ENCODE data around the gene CLK3.

- TF ChIP-seq CTCF (IDR thresholded peaks at IDR 0.05; ENCODE audit: low read depth, low read length): no peak
- no peak for TF ChIP-seq EZH2phosphoT487 (IDR thresholded peaks at IDR 0.05; ENCODE audit: low read depth)
Measured at GRCh38 chr15:74608786-74609185, 6.8 kb upstream of the CLK3 start.
